ENCODE data around the gene MRM1.

MRM1 gene

GRCh38 chr17:36601303-36602029 is at the start of gene MRM1:
Gene MRM1 (plus strand): TSS chr17:36601583. CDS start chr17:36601811, 228 bp downstream.
- in situ Hi-C loops (cut with MboI; ENCODE audit: low sequenced_read_pairs): loop anchor here (25.0 kb wide), 1 partner anchor 786 kb away; the partner anchor contains the start of gene C17orf78

- in situ Hi-C loops (cut with MboI; ENCODE audit: low sequenced_read_pairs): no loop called here
Measured at GRCh38 chr17:36553459-36553858, 47.9 kb upstream of the MRM1 start.

- in situ Hi-C loops (cut with MboI; ENCODE audit: low sequenced_read_pairs): no loop called here
Measured at GRCh38 chr17:36566081-36566480, 35.3 kb upstream of the MRM1 start.

GRCh38 chr17:36575028-36575427 is 26.4 kb upstream of the MRM1 start:
- in situ Hi-C loops (cut with MboI; ENCODE audit: low sequenced_read_pairs): no loop called here

GRCh38 chr17:36576793-36577192 is 24.6 kb upstream of the MRM1 start:
- in situ Hi-C loops (cut with MboI; ENCODE audit: low sequenced_read_pairs): no loop called here

- in situ Hi-C loops (cut with MboI; ENCODE audit: low sequenced_read_pairs): no loop called here
Measured at GRCh38 chr17:36578671-36579070, 22.7 kb upstream of the MRM1 start.

GRCh38 chr17:36583787-36584186 is 17.6 kb upstream of the MRM1 start:
- in situ Hi-C loops (cut with MboI; ENCODE audit: low sequenced_read_pairs): no loop called here

GRCh38 chr17:36586138-36586537 is 15.2 kb upstream of the MRM1 start:
- in situ Hi-C loops (cut with MboI; ENCODE audit: low sequenced_read_pairs): no loop called here

- in situ Hi-C loops (cut with MboI; ENCODE audit: low sequenced_read_pairs): no loop called here
Measured at GRCh38 chr17:36590082-36590481, 11.3 kb upstream of the MRM1 start.

- in situ Hi-C loops (cut with MboI; ENCODE audit: low sequenced_read_pairs): no loop called here
Measured at GRCh38 chr17:36591434-36592315, 9.7 kb upstream of the MRM1 start, which contains the start of gene DHRS11. Gene DHRS11 (plus strand): TSS chr17:36591879. CDS start chr17:36592010, 131 bp downstream.

- in situ Hi-C loops (cut with MboI; ENCODE audit: low sequenced_read_pairs): no loop called here
Measured at GRCh38 chr17:36592316-36592715, 9.1 kb upstream of the MRM1 start.

GRCh38 chr17:36592716-36593321 is 8.6 kb upstream of the MRM1 start:
- in situ Hi-C loops (cut with MboI; ENCODE audit: low sequenced_read_pairs): no loop called here

GRCh38 chr17:36593656-36594316 is 7.6 kb upstream of the MRM1 start:
- in situ Hi-C loops (cut with MboI; ENCODE audit: low sequenced_read_pairs): no loop called here

- in situ Hi-C loops (cut with MboI; ENCODE audit: low sequenced_read_pairs): no loop called here
Measured at GRCh38 chr17:36594626-36595401, 6.6 kb upstream of the MRM1 start.

- in situ Hi-C loops (cut with MboI; ENCODE audit: low sequenced_read_pairs): no loop called here
Measured at GRCh38 chr17:36597226-36597625, 4.2 kb upstream of the MRM1 start.

- in situ Hi-C loops (cut with MboI; ENCODE audit: low sequenced_read_pairs): no loop called here
Measured at GRCh38 chr17:36597866-36598777, 3.3 kb upstream of the MRM1 start.

- in situ Hi-C loops (cut with MboI; ENCODE audit: low sequenced_read_pairs): no loop called here
Measured at GRCh38 chr17:36598951-36599401, 2.4 kb upstream of the MRM1 start.

- in situ Hi-C loops (cut with MboI; ENCODE audit: low sequenced_read_pairs): loop anchor here (25.0 kb wide), 1 partner anchor 788 kb away; the partner anchor contains the start of gene C17orf78
Measured at GRCh38 chr17:36599546-36600250, 1.7 kb upstream of the MRM1 start.

Data from HL-60/S4 (cell line).